NOMO-1 (cell line): Measurements from ENCODE around the gene FFAR4.
"Not testable (repeated sequence)": the region's sequence is repeated elsewhere in the genome, so short reads cannot be mapped to it uniquely, and the experiment has no call there.

Experiments
- DNase-seq, 2 experiments: peaks; one replicate each; lab custom pipeline; 2025; ENCODE audit not compliant: unreplicated experiment in 2 of 2; lab: John Stamatoyannopoulos, UW

Gene FFAR4

GRCh38 chr10:93566435-93567276 lies at the start of gene FFAR4:
Gene FFAR4 (plus strand): TSS chr10:93566665. CDS start chr10:93566721, 56 bp downstream.
- peak in 1 of 2 experiments; percentile 25 for DNase-seq

- no peak for DNase-seq
These were observed 47.9 kb upstream of the FFAR4 start for GRCh38 chr10:93518531-93518930.

- no peak for DNase-seq
These were observed 31.2 kb upstream of the FFAR4 start for GRCh38 chr10:93535293-93535692.

- not testable (repeated sequence) for DNase-seq
These were observed 25.6 kb upstream of the FFAR4 start for GRCh38 chr10:93540871-93541270.

- peak in 1 of 2 experiments; percentile 21 for DNase-seq
These were observed 24.8 kb upstream of the FFAR4 start for GRCh38 chr10:93541402-93542357.

- no peak for DNase-seq
These were observed 24.1 kb upstream of the FFAR4 start for GRCh38 chr10:93542358-93542791.

- DNase-seq: not testable (repeated sequence)
These were observed 19.5 kb upstream of the FFAR4 start for GRCh38 chr10:93546995-93547394.

GRCh38 chr10:93547522-93547921 lies 18.9 kb upstream of the FFAR4 start:
- no peak for DNase-seq

GRCh38 chr10:93548376-93549071 lies 17.9 kb upstream of the FFAR4 start:
- DNase-seq: no peak

- no peak for DNase-seq
These were observed 15.9 kb upstream of the FFAR4 start for GRCh38 chr10:93550606-93551005.

- DNase-seq: no peak
These were observed 13.7 kb upstream of the FFAR4 start for GRCh38 chr10:93552780-93553179.

- DNase-seq: no peak
These were observed 12.8 kb upstream of the FFAR4 start for GRCh38 chr10:93553482-93554315.

- no peak for DNase-seq
These were observed 12.2 kb upstream of the FFAR4 start for GRCh38 chr10:93554316-93554663.

- peak; percentile 88 to 90 for DNase-seq
These were observed 11.6 kb upstream of the FFAR4 start for GRCh38 chr10:93554760-93555432.

GRCh38 chr10:93559490-93559889 lies 7.0 kb upstream of the FFAR4 start:
- no peak for DNase-seq

GRCh38 chr10:93560541-93560940 lies 5.9 kb upstream of the FFAR4 start:
- DNase-seq: no peak

- DNase-seq: peak; percentile 24 to 26
These were observed 1.0 kb upstream of the FFAR4 start for GRCh38 chr10:93565446-93565845.

GRCh38 chr10:93567277-93568104 lies 1.0 kb downstream of the FFAR4 start:
- DNase-seq: no peak

GRCh38 chr10:93568105-93568390 lies 1.6 kb downstream of the FFAR4 start:
- DNase-seq: no peak
